BJ (cell line): ENCODE data around the gene CFTR. TPM values are rescaled to one million over a fixed set of nuclear protein-coding genes. Genes with fewer than 3 reads are reported as not detected.
"Not testable (repeated sequence)": the region's sequence is repeated elsewhere in the genome, so short reads cannot be mapped to it uniquely, and the experiment has no call there.

Source experiments
- CTCF ChIA-PET: fragments of 350-600 bp; formaldehyde crosslinking; extraction: SDS; loops from one replicate; lab custom pipeline; 2021; ENCODE audit warnings: antibody characterized with exemption, inconsistent platforms; lab: Yijun Ruan, JAX
- POLR2A ChIA-PET: fragments of 300-600 bp; sonication (Branson Sonifier 250); formaldehyde crosslinking; extraction: SDS; loops from one replicate; lab custom pipeline; 2021; ENCODE audit warnings: antibody characterized with exemption; lab: Charles Lee
- DNase-seq: peaks from one replicate; pipeline ENCODE4 v3.0.0-alpha.2; 2011; ENCODE audit warnings: low read depth
- H3K27me3 ChIP-seq: 2 replicates; pipeline ENCODE4 v1.6.0; 2011; ENCODE audit warnings: low read length; ENCODE audit not compliant: control insufficient read depth, insufficient read depth
- H3K36me3 ChIP-seq: 2 replicates; pipeline ENCODE4 v1.5.1; 2011; ENCODE audit warnings: low read length; ENCODE audit not compliant: control insufficient read depth, insufficient read depth
- H3K4me3 ChIP-seq: 2 replicates; pipeline ENCODE4 v1.5.1; 2011; ENCODE audit warnings: low read depth, mild to moderate bottlenecking, control low read depth, low read length
- polyA plus RNA-seq: library from polyadenylated mRNA; depleted of rRNA; stranded (reverse); fragments of >200 nt; gene quantifications from 2 replicates; pipeline ENCODE4 v1.2.3, GENCODE V29; 2011
- TF ChIP-seq, protein P1 (sequence below): IDR thresholded peaks from 2 replicates; pipeline ENCODE4 v1.5.1; 2011; ENCODE audit warnings: low read depth, mild to moderate bottlenecking, control low read depth, inconsistent platforms, low read length, moderate library complexity; ENCODE audit not compliant: insufficient read depth

The CFTR gene
- polyA plus RNA-seq, 1 experiment, result not detected

DNA sequence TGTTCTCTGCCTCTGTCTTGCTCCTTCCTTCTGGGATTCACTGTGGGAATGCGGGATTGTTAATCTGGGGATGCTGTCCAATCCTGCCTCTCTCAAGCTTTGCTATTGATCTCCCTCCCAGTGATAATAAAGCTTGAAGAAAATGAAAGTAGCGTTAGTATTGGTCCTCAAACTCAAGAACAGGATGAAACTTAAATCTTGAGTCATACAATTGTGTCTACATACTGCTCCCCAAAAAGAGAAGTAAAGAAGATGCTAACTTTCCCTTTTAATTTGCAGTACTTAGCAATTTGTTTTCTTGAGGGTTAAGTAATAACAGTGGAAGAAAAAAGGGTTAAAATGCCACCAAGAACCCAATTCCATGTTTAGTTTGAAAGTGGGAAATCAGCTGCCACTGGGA, 13.6 kb downstream of the CFTR start:
- Histone ChIP-seq H3K27me3 (no peaks in the 10 kb centered on the region), H3K36me3 (no peaks in the 10 kb centered on the region), H3K4me3 (no peak overlapping the region)
- TF ChIP-seq, protein P1, sequence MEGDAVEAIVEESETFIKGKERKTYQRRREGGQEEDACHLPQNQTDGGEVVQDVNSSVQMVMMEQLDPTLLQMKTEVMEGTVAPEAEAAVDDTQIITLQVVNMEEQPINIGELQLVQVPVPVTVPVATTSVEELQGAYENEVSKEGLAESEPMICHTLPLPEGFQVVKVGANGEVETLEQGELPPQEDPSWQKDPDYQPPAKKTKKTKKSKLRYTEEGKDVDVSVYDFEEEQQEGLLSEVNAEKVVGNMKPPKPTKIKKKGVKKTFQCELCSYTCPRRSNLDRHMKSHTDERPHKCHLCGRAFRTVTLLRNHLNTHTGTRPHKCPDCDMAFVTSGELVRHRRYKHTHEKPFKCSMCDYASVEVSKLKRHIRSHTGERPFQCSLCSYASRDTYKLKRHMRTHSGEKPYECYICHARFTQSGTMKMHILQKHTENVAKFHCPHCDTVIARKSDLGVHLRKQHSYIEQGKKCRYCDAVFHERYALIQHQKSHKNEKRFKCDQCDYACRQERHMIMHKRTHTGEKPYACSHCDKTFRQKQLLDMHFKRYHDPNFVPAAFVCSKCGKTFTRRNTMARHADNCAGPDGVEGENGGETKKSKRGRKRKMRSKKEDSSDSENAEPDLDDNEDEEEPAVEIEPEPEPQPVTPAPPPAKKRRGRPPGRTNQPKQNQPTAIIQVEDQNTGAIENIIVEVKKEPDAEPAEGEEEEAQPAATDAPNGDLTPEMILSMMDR, result no peak
- ChIA-PET POLR2A (no interaction called here), CTCF (interaction anchor here (1.6 kb wide), 1 partner anchor 12 kb away, joined by 3 read pairs; no protein-coding TSS in a partner anchor)
- DNase-seq, result no peak

DNA sequence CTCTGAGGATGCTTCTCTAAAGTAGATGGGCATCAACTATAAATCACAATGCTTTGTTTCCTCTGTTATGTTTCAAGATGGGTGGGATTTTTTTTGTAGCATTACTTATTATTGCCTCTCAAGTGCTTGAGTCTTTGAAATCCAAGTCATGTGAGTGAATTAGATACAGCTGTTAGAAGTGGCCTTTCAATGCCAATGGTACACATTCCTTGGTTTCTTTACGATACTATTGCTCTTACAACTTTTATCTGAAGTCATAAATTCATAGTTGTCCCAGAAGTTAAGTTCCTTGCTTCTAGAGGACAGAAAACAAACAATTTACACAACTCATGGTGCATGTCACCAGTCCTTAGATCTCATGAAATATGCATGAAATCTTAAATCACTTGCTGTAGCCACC, 15.5 kb downstream of the CFTR start:
- CTCF ChIA-PET, result no interaction called here
- H3K27me3 ChIP-seq, result no peaks in the 10 kb centered on the region
- DNase-seq, result no peak
- POLR2A ChIA-PET, result no interaction called here
- TF ChIP-seq, protein P1, result no peak
- no peaks in the 10 kb centered on the region for H3K36me3 ChIP-seq
- no peak overlapping the region for H3K4me3 ChIP-seq

DNA sequence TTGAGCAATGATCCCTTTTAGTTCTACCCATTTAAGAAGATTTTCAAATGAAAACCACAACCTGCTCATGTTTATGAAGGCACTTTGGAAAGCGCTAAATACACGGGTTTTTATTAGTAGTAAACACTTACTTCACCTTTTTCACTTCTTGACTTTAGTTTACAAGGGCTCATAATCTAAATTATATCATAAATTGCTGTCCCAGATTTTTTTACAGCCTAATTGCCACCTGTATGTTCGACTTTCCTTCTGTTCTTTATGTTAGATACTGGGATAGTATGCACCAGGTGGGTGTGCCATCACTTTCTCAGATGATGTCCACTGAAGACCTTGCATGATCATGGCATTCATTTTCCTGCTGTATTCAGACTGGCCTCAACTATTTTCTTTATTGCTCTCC, 22.5 kb downstream of the CFTR start:
- DNase-seq, result no peak
- ChIA-PET POLR2A (no interaction called here), CTCF (no interaction called here)
- Histone ChIP-seq H3K27me3 (no peaks in the 10 kb centered on the region), H3K4me3 (no peak overlapping the region), H3K36me3 (no peaks in the 10 kb centered on the region)
- TF ChIP-seq, protein P1, result no peak

DNA sequence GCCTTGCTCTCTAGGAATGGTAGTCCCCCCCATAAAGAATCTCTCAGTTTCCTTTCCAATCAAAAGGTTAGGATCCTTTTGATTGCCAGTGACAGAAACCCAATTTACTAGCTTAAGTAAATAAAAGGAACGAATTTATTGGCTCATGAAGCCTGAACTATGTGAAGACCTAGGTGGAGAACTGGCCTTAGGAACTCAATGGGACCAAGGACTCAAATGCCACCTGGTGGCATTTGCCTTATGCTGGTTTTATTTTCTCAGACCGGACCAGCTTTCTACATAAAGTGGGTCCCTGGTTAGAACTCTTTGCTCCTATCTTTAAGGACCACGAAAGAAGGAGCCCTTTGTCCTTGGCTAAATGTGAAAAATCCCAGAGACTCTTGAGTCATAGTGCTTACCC, 25.4 kb downstream of the CFTR start:
- CTCF ChIA-PET, result interaction anchor here (0.7 kb wide), 1 partner anchor 11 kb away, joined by 3 read pairs; no protein-coding TSS in a partner anchor
- no peaks in the 10 kb centered on the region for H3K36me3 ChIP-seq
- no peak overlapping the region for H3K4me3 ChIP-seq
- POLR2A ChIA-PET, result no interaction called here
- TF ChIP-seq, protein P1, result no peak
- DNase-seq, result no peak
- no peaks in the 10 kb centered on the region for H3K27me3 ChIP-seq

DNA sequence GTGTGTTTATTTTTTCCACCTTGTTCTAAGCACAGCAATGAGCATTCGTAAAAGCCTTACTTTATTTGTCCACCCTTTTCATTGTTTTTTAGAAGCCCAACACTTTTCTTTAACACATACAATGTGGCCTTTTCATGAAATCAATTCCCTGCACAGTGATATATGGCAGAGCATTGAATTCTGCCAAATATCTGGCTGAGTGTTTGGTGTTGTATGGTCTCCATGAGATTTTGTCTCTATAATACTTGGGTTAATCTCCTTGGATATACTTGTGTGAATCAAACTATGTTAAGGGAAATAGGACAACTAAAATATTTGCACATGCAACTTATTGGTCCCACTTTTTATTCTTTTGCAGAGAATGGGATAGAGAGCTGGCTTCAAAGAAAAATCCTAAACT, 28.9 kb downstream of the CFTR start:
- no peaks in the 10 kb centered on the region for H3K36me3 ChIP-seq
- ChIA-PET CTCF (no interaction called here), POLR2A (no interaction called here)
- TF ChIP-seq, protein P1, result no peak
- DNase-seq, result no peak
- no peaks in the 10 kb centered on the region for H3K27me3 ChIP-seq
- no peak overlapping the region for H3K4me3 ChIP-seq

DNA sequence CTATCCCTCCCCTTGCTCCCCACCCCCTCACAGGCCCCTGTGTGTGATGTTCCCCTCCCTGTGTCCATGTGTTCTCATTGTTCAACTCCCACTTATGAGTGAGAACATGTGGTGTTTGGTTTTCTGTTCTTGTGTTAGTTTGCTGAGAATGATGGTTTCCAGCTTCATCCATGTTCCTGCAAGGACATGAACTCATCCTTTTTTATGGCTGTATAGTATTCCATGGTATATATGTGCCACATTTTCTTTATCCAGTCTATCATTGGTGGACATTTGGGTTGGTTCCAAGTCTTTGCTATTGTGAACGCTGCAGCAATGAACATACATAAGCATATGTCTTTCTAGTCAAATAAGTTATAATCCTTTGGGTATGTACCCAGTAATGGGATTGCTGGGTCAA, 37.4 kb downstream of the CFTR start:
- DNase-seq, POLR2A ChIA-PET, CTCF ChIA-PET, H3K27me3 ChIP-seq, H3K4me3 ChIP-seq, H3K36me3 ChIP-seq: not testable (repeated sequence)
